ENCODE measurements around the gene SEMA5A.

DNA sequence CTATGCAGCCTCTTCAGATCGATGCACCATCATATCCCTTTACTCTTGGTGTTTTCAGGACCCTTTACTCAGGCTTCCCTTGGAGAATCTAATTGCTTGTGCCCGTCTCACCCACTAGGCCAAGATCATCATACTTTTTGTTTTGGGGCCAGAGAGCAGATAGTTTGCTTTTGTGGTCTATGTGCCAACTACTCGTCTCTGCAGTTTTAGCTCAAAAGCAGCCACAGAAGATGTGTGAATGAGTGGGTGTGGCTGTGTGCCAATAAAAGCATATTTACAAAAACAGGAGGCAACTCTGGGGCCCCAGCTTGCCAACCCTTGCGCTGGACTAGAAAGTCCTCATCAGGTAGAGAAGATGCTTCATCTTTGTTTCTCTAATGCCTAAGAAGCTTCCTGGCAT is 216.8 kb downstream of the SEMA5A start:
- TF ChIP-seq EZH2 (IDR thresholded peaks at IDR 0.05; ENCODE audit: insufficient read depth, low read length) (no peak), CTCF (IDR thresholded peaks at IDR 0.05; ENCODE audit: insufficient read depth, low read depth, low read length) (no peak)

Measured in astrocyte (in vitro differentiated cells and primary cell).